CD4-positive, alpha-beta T cell treated with Interleukin-2 at 100 ng/mL for 4 hours (primary cell): ENCODE data around the gene TSHZ2.
"Not testable (repeated sequence)": the region's sequence is repeated elsewhere in the genome, so short reads cannot be mapped to it uniquely, and the experiment has no call there.

ENCODE experiments used
- DNase-seq: peaks from one replicate; pipeline ENCODE4 v3.0.0-alpha.2; 2020; ENCODE audit warnings: low spot score

The TSHZ2 gene

GRCh38 chr20:53512076-53512475, 539.9 kb downstream of the TSHZ2 start:
- DNase-seq = no peak

GRCh38 chr20:53513168-53513488, 541.0 kb downstream of the TSHZ2 start:
- no peak for DNase-seq

GRCh38 chr20:53513489-53514298, 541.5 kb downstream of the TSHZ2 start:
- DNase-seq = no peak

- no peak for DNase-seq
Measured at GRCh38 chr20:53515749-53516148, 543.6 kb downstream of the TSHZ2 start.

GRCh38 chr20:53517146-53517545, 545.0 kb downstream of the TSHZ2 start:
- DNase-seq = no peak

GRCh38 chr20:53521421-53521820, 549.3 kb downstream of the TSHZ2 start:
- not testable (repeated sequence) for DNase-seq

- DNase-seq = no peak
Measured at GRCh38 chr20:53522026-53522425, 549.9 kb downstream of the TSHZ2 start.

GRCh38 chr20:53522696-53523095, 550.5 kb downstream of the TSHZ2 start:
- no peak for DNase-seq

GRCh38 chr20:53523615-53524014, 551.5 kb downstream of the TSHZ2 start:
- DNase-seq = not testable (repeated sequence)

GRCh38 chr20:53524589-53525312, 552.6 kb downstream of the TSHZ2 start:
- no peak for DNase-seq

GRCh38 chr20:53527196-53527595, 555.0 kb downstream of the TSHZ2 start:
- DNase-seq = no peak

- DNase-seq = no peak
Measured at GRCh38 chr20:53529658-53530057, 557.5 kb downstream of the TSHZ2 start.

- DNase-seq = no peak
Measured at GRCh38 chr20:53530440-53530839, 558.3 kb downstream of the TSHZ2 start.

GRCh38 chr20:53532654-53533312, 560.6 kb downstream of the TSHZ2 start:
- DNase-seq = not testable (repeated sequence)

GRCh38 chr20:53533500-53533899, 561.3 kb downstream of the TSHZ2 start:
- DNase-seq = no peak

GRCh38 chr20:53534037-53534436, 561.9 kb downstream of the TSHZ2 start:
- DNase-seq = no peak

GRCh38 chr20:53535878-53536277, 563.7 kb downstream of the TSHZ2 start:
- DNase-seq = no peak

GRCh38 chr20:53536382-53536781, 564.2 kb downstream of the TSHZ2 start:
- DNase-seq = not testable (repeated sequence)

- DNase-seq = no peak
Measured at GRCh38 chr20:53539516-53539915, 567.4 kb downstream of the TSHZ2 start.
